H1 (cell line): Measurements from ENCODE around the gene RIMBP2. TPM values are rescaled to one million over a fixed set of nuclear protein-coding genes. Genes with fewer than 3 reads are reported as not detected.

Experiments used
- BCL11A ChIP-seq, 2 experiments: IDR thresholded peaks; one replicate each; pipeline ENCODE4 v1.6.1; 2011; ENCODE audit warnings: low read depth in 2 of 2, low read length in 2 of 2, mild to moderate bottlenecking in 2 of 2
- KDM5A ChIP-seq: fragments of 200-600 bp; IDR thresholded peaks from 2 replicates; pipeline ENCODE4 v1.7.1; 2012; ENCODE audit warnings: mild to moderate bottlenecking, low read length, inconsistent platforms, mixed read lengths
- polyA plus RNA-seq, 7 experiments: library from polyadenylated mRNA; depleted of rRNA in 3 of 7; stranded (reverse) in 5 of 7; unstranded in 2 of 7; fragments of >200 nt in 5 of 7; fragments of 200-250 nt in 2 of 7; gene quantifications; 1 replicate in 5 of 7; 2 replicates in 1 of 7; 4 replicates in 1 of 7; pipeline versions ENCODE4 v1.2.1 to v1.2.3, GENCODE V29; 2011 to 2013; ENCODE audit warnings: missing spikeins in 2 of 7, mixed read lengths in 2 of 7
- total RNA-seq: library from RNA; stranded (reverse); fragmentation: NEBNext Ultra II Directional; extraction: Animal tissue kit (Norgen Biotek cat#: 25700); gene quantifications from 2 replicates; pipeline ENCODE4 v1.2.1, GENCODE V29; 2021
- TF ChIP-seq, protein P1 (sequence below): fragments of 300-600 bp; sonication (generic); IDR thresholded peaks from 2 replicates; pipeline ENCODE4 v1.7.1; 2012; ENCODE audit warnings: low read length, moderate library complexity, mild to moderate bottlenecking, inconsistent platforms; ENCODE audit not compliant: insufficient replicate concordance

The RIMBP2 gene
- total and polyA plus RNA-seq, 2 of the 8 experiments (the other 6 are each of a cell fraction or from before 2014, with no cell fraction given) = 0.18 to 0.65 TPM

DNA sequence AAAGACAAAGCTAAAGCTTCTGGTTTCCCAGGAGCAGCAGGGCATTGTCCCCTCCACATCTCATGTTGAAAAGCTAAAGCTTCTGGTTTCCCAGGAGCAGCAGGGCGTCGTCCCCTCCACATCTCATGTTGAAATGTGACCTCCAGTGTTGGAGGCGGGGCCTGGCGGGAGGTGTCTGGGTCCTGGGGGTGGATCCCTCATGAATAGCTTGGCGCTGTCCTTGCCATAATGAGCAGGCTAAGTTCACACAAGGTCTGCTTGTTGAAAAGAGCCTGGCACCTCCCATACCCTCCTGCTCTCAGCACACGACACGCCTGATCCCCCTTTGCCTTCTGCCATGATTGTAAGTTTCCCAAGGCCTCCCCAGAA is 254.7 kb downstream of the RIMBP2 start (continued):
- TF ChIP-seq KDM5A (no peak), BCL11A (IDR thresholded peaks at IDR 0.05; ENCODE audit: low read depth in 2 of 2, low read length in 2 of 2) (no peak)
- TF ChIP-seq, protein P1, sequence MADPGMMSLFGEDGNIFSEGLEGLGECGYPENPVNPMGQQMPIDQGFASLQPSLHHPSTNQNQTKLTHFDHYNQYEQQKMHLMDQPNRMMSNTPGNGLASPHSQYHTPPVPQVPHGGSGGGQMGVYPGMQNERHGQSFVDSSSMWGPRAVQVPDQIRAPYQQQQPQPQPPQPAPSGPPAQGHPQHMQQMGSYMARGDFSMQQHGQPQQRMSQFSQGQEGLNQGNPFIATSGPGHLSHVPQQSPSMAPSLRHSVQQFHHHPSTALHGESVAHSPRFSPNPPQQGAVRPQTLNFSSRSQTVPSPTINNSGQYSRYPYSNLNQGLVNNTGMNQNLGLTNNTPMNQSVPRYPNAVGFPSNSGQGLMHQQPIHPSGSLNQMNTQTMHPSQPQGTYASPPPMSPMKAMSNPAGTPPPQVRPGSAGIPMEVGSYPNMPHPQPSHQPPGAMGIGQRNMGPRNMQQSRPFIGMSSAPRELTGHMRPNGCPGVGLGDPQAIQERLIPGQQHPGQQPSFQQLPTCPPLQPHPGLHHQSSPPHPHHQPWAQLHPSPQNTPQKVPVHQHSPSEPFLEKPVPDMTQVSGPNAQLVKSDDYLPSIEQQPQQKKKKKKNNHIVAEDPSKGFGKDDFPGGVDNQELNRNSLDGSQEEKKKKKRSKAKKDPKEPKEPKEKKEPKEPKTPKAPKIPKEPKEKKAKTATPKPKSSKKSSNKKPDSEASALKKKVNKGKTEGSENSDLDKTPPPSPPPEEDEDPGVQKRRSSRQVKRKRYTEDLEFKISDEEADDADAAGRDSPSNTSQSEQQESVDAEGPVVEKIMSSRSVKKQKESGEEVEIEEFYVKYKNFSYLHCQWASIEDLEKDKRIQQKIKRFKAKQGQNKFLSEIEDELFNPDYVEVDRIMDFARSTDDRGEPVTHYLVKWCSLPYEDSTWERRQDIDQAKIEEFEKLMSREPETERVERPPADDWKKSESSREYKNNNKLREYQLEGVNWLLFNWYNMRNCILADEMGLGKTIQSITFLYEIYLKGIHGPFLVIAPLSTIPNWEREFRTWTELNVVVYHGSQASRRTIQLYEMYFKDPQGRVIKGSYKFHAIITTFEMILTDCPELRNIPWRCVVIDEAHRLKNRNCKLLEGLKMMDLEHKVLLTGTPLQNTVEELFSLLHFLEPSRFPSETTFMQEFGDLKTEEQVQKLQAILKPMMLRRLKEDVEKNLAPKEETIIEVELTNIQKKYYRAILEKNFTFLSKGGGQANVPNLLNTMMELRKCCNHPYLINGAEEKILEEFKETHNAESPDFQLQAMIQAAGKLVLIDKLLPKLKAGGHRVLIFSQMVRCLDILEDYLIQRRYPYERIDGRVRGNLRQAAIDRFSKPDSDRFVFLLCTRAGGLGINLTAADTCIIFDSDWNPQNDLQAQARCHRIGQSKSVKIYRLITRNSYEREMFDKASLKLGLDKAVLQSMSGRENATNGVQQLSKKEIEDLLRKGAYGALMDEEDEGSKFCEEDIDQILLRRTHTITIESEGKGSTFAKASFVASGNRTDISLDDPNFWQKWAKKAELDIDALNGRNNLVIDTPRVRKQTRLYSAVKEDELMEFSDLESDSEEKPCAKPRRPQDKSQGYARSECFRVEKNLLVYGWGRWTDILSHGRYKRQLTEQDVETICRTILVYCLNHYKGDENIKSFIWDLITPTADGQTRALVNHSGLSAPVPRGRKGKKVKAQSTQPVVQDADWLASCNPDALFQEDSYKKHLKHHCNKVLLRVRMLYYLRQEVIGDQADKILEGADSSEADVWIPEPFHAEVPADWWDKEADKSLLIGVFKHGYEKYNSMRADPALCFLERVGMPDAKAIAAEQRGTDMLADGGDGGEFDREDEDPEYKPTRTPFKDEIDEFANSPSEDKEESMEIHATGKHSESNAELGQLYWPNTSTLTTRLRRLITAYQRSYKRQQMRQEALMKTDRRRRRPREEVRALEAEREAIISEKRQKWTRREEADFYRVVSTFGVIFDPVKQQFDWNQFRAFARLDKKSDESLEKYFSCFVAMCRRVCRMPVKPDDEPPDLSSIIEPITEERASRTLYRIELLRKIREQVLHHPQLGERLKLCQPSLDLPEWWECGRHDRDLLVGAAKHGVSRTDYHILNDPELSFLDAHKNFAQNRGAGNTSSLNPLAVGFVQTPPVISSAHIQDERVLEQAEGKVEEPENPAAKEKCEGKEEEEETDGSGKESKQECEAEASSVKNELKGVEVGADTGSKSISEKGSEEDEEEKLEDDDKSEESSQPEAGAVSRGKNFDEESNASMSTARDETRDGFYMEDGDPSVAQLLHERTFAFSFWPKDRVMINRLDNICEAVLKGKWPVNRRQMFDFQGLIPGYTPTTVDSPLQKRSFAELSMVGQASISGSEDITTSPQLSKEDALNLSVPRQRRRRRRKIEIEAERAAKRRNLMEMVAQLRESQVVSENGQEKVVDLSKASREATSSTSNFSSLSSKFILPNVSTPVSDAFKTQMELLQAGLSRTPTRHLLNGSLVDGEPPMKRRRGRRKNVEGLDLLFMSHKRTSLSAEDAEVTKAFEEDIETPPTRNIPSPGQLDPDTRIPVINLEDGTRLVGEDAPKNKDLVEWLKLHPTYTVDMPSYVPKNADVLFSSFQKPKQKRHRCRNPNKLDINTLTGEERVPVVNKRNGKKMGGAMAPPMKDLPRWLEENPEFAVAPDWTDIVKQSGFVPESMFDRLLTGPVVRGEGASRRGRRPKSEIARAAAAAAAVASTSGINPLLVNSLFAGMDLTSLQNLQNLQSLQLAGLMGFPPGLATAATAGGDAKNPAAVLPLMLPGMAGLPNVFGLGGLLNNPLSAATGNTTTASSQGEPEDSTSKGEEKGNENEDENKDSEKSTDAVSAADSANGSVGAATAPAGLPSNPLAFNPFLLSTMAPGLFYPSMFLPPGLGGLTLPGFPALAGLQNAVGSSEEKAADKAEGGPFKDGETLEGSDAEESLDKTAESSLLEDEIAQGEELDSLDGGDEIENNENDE = no peak
